ENCODE data around the gene CRACR2A. TPM values are rescaled to one million over a fixed set of nuclear protein-coding genes. Genes with fewer than 3 reads are reported as not detected.

Gene CRACR2A
- total and polyA plus RNA-seq, 2 of the 8 experiments (the other 6 are each of a cell fraction or from before 2014, with no cell fraction given) = 0.85 to 3.2 TPM

GRCh38 chr12:3571323-3571722 lies 181.6 kb downstream of the CRACR2A start (continued):
- TF ChIP-seq CHD7 (IDR thresholded peaks at IDR 0.05; ENCODE audit: insufficient replicate concordance, low read length) = no peak
- no peak for TF ChIP-seq ZNF274 (IDR thresholded peaks at IDR 0.05; ENCODE audit: borderline replicate concordance, extremely low read depth, low read length)
- TF ChIP-seq JUND (IDR thresholded peaks at IDR 0.05; ENCODE audit: low read length) = no peak
- no peak for TF ChIP-seq TEAD4 (IDR thresholded peaks at IDR 0.05; ENCODE audit: low read depth, low read length)
- TF ChIP-seq RAD21 (IDR thresholded peaks at IDR 0.05 in 1 of 2, conservative IDR thresholded peaks at IDR 0.05 in 1 of 2; ENCODE audit: low read depth in 2 of 2, low read length in 2 of 2) = no peak
- TF ChIP-seq SIN3A (conservative IDR thresholded peaks at IDR 0.05 in 1 of 2, IDR thresholded peaks at IDR 0.05 in 1 of 2; ENCODE audit: low read depth in 1 of 2, low read length in 2 of 2) = no peak
